ENCODE data around the gene HES6.

DNA sequence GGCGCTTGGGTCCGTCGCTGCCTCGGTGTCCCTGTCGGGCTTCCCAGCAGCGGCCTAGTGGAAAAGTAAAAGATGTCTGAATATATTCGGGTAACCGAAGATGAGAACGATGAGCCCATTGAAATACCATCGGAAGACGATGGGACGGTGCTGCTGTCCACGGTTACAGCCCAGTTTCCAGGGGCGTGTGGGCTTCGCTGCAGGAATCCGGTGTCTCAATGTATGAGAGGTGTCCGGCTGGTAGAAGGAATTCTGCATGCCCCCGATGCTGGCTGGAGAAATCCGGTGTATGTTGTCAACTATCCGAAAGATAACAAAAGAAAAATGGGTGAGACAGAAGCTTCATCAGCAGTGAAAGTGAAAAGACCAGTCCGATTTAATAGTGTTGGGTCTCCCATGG lies 8.0 kb downstream of the HES6 start:
- TF ChIP-seq CTCF (conservative IDR thresholded peaks at IDR 0.05 in 1 of 2, IDR thresholded peaks at IDR 0.05 in 1 of 2; ENCODE audit: low read depth in 1 of 2, low read length in 2 of 2) (no peak), EZH2 (IDR thresholded peaks at IDR 0.05; ENCODE audit: low read length, missing control alignments) (no peak)

Measured in fibroblast of lung (primary cell).